HG02884 (cell line): Measurements from ENCODE around the gene ATP2A1.
A peak's percentile ranks its signal among the peaks of the same experiment; 100 is the strongest.
"Not testable (repeated sequence)": the region's sequence is repeated elsewhere in the genome, so short reads cannot be mapped to it uniquely, and the experiment has no call there.

Experiments
- ATAC-seq: cut with Tn5 transposase; IDR thresholded peaks from one replicate; pipeline ENCODE4 v1.9.1; 2021; ENCODE audit warnings: mild to moderate bottlenecking, moderate library complexity; ENCODE audit not compliant: unreplicated experiment

The ATP2A1 gene

GRCh38 chr16:28858421-28858820 is 19.9 kb upstream of the ATP2A1 start:
- ATAC-seq: no peak

DNA sequence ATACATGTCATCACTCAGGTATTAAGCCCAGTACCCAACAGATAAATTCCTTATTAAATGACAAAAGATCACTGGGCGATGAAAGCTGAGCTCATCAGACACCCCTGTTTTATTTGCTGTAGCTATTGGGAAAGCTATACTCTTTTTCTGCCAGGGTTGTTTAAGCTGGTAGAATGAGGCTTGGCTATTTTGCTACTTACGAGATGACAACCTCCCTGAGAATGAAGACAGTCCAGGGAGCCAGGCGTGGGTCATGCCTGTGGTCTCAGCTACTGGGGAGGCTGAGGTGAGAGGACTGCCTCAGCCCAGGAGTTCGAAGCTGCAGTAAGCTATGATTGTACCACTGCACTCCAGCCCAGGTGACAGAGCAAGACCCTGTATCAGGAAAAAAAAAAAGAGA is 19.0 kb upstream of the ATP2A1 start:
- ATAC-seq: no peak

DNA sequence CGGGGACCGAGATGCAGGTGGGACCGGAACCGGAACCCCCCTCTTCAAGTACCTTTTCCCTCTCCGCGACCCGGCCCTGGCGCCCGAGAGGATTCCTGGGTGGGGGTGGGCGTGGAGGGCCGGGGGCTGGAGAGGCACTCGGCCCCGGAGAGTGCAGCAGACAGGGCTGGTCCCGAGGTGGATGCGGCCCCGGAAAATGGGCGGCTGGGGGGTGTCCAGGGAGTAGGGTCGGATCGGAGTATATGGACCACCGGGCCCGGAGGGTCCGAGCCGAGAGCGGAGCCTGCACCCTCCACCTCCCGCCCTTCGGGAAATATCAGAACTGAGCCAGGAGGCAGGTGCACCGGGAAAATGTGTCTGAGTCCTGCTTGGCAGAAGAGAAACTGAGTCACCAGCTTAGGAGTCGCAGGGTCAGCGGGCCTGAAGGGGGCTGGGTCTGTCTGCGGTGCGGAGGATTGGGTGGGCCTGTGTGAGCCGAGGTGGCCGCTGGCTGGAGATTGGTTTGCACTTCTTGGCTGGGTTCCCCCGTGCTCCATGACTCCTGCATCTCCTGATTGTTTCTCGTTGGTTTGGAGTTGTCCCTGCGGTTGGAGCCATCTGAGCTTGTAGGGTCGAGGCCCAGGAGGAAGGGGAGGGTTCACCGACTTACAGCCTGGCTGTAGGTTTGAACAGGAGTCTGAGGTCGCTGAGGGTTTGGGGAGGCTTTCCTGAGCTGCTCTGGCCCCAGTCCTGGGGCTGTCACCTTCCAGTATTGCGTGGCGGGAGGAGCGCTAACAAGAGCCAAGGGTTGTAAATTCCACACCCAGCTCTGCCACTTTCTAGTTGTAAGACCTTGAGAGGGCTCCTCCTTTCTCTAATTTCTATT is 14.1 kb upstream of the ATP2A1 start:
- ATAC-seq: no peak

GRCh38 chr16:28865001-28865688 is 13.1 kb upstream of the ATP2A1 start:
- ATAC-seq: no peak

DNA sequence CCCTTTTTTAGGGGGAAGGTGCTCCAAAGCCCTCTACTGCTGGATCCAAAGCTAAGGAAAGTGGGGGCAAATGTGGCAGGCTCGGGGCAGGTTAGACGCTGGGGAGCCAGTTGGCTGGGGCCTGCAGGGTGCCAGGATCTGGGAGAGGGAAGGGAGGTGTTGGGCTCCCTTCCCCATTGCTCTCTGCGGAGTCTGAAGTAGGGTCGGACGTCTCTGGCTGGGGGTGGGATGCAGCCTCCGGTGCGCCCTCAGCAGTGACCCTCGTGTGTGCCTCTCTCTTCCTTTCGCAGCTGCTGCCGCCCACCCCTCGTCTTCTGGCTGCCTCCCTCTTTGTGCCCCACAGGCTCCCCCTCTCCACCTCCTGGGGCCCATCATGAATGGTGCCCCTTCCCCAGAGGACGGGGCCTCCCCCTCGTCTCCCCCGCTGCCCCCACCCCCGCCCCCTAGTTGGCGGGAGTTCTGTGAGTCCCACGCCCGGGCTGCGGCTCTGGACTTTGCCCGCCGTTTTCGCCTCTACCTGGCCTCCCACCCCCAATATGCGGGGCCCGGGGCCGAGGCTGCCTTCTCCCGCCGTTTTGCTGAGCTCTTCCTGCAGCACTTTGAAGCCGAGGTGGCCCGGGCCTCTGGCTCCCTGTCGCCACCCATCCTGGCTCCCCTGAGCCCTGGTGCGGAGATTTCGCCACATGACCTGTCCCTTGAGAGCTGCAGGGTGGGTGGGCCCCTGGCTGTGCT is 12.4 kb upstream of the ATP2A1 start:
- ATAC-seq: no peak

DNA sequence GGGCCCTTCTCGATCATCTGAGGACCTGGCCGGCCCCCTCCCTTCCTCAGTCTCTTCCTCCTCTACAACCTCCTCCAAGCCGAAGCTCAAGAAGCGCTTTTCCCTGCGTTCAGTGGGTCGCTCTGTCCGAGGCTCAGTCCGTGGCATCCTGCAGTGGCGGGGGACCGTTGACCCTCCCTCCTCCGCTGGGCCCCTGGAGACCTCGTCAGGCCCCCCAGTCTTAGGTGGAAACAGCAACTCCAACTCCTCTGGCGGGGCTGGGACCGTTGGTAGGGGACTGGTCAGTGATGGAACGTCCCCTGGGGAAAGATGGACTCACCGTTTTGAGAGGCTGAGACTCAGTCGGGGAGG is 11.9 kb upstream of the ATP2A1 start:
- ATAC-seq: no peak

DNA sequence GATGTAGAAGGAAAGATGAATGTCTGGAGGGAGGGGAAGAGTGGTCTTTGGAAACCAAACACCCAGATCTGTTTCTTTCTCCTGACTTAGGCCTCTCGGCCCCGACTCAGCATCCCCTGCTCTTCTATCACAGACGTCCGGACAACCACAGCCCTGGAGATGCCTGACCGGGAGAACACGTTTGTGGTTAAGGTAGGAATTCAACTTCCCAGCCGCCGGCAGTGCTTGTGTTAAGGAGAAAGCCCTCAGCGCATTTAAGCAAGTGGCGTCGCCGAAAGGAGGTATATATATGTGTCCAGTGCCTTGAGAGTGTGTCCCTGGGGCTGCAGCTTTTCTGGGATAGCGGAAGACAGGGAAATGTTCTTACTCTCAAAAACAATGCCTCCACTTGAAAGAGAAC is 11.0 kb upstream of the ATP2A1 start:
- no peak for ATAC-seq

DNA sequence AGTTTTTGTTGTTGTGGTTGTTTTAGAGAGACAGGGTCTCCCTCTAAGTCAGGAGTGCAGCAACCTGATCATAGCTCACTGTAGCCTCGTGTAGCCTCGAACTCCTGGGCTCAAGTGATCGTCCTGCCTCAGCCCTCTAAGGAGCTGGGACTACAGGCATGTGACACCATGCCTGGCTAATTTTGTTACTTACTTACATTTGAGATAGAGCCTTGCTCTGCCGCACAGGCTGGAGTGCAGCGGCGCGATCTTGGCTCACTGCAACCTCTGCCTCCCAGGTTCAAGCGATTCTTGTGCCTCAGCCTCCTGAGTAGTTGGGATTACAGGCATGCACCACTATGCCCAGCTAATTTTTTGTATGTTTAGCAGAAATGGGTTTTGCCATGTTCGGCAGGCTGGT is 10.6 kb upstream of the ATP2A1 start:
- ATAC-seq: not testable (repeated sequence)

GRCh38 chr16:28869201-28869600 is 9.1 kb upstream of the ATP2A1 start:
- no peak for ATAC-seq

GRCh38 chr16:28872952-28873351 is 5.3 kb upstream of the ATP2A1 start:
- ATAC-seq: no peak

DNA sequence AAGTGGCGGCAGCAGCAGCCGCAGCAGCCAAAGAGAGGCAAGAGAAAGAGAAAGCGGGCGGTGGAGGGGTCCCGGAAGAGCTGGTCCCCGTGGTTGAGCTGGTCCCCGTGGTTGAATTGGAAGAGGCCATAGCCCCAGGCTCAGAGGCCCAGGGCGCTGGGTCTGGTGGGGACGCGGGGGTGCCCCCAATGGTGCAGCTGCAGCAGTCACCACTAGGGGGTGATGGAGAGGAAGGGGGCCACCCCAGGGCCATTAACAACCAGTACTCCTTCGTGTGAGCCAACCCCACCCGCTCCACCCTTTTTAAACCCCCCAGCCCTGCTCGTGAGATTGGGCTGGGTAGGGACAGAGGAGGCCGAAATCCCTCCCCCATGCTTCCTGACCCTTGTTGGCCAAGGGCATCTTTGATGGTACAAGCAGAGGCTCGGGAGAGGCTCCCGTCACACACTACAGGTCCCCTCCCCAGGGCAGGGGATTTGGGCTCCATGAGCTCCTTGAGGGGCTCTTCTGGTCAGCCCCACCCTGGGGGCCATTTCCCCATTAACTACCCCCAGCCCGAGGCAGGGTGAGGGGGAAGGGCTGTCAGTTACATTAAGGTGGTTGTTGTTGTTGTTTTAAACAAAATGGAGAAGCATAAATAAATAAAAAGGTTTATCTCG is 4.6 kb upstream of the ATP2A1 start:
- ATAC-seq: no peak

DNA sequence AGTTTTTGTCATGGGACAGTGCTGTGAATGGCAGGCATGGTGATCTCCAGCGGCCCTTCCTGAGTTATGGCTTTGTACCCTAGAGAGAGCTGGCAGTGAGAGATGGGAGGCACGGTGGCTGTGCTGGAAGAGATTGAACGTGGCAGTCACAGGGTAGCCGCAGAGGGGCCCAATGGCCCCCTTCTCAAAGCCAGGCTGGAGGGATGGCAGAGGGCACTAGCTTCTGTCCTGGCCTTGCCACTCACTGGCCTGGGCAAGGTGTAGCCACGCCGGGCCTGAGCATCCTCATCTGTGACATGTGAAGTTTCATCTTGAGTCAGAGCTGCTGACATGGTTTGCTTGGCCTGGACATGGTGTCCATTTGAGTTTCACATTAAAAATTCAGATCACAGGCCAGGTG is 3.9 kb upstream of the ATP2A1 start:
- no peak for ATAC-seq

GRCh38 chr16:28875134-28876018 is 2.9 kb upstream of the ATP2A1 start:
- ATAC-seq: no peak

DNA sequence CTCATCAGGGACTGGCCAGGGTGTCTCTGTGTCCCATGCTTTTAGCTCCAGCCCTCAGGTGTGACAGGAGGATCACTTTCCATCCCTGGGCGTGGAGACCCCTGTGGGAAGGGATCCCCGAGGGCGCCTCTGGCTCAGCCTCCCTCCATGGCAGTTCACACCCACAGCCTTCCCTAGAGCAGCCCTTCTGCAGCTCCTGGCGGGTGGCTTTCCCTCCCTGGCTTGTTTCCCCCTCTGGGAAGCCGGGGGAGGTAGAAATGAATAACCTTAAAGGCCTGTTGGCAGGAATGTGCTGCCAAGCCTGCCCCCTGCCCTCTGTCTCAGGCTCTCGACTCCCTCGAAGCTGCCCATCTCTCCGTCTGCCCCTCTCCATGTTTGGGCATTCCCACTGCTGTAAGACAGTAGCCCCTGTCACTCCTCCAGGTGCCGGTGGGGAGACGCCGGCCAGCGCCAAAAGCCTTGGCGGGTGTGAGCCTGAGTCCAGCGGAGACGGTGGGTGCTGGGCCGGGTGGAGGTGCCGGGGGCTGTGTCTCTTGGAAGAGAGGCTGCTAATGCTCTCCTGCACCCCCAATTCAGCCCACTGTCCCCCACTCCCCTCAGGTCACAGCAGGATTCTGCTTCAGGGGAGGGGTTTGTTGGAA is 2.1 kb upstream of the ATP2A1 start:
- ATAC-seq: no peak

DNA sequence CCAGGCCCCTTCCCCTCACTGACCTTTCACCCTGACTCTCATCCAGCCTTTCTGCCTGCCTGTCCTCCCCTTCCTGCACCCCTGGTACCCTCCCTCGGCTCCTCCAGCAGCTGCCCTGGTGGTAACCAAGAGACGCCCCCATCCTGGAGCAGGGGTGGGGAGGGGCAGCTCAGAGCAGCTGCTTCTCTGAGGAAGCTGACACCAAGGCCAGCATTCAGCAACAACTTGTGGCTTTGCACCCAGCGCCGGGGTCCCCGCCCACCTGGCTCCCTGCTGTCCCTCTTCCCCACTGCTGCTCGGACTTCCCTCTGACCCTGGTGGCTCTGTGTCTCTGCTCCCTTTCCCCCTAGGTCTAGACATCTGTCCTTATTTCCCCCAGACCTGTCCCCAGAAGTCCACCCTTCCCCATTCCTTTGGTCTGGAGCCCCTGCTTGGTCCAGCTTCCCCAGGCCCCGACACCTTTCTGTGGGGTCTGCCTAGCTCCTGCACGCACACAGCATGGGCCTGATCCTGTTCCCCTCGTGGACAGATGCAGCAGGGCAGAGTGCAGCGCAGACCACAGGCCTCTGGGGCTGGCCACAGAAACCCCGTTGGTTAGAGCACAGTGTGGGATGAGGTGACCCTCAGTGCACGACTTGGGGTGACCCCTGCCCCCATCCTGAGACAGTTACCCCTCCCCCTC is 1.2 kb upstream of the ATP2A1 start:
- no peak for ATAC-seq

DNA sequence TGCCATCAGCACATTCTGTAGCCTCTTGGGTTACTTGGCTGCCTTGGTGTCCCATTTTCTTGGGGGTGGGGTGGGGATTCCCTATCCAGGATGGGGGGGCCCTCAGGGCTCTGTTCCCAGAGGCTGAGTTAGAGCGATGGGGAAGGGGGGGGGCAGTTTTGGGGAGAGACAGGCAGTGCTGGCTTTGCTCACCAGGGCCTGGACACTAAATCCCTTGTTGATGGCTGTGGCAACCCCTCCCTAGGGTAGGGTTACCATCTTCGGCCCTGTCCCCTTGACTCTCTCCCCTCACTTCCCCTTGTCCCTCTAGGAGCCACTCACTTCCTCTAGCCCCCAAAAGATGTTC is 660 bp upstream of the ATP2A1 start:
- no peak for ATAC-seq

GRCh38 chr16:28879261-28879840 is 1.1 kb downstream of the ATP2A1 start:
- peak; percentile 17 for ATAC-seq

DNA sequence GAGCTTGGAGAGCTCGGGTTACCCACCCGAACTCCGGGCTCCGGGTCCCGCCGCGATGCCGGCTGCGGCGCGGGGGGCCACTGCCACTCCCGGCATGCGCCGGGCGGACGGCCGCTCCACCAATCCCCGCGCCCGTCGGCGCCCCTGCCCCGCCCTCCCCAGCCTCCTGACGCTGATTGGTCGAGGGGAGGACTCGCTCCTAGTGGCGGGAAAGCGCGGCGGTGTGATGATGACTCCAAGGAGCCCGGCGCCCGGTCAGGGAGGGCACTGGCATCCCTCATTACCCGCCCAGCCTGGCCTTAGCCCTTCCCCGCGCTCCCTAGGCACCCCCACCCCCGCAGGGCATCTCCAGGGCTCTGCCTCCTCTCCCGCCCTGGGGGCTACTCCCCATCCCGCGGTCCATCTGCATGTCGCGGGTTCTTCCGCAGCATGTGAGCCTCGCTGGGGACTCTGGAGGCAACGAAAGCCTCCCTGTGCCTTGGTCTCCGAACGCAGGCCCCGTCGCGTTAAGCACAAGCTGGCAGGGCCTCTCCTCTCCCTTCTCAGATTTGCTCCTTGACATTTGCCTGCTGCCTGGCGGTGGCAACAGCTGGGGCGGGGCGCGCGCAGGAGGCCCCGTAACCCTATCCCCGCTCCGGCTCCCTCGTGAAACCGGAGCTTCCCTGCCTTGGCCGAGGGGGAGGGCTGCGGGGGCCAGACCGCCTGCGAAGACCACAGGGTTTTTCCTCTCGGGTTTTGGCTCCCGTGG is 1.7 kb downstream of the ATP2A1 start:
- peak; percentile 85 for ATAC-seq
